Activated T-cell treated with anti-CD3 and anti-CD28 coated beads for 1 hour (primary cell): ENCODE results near the gene CD3E.
"Not testable (repeated sequence)": the region's sequence is repeated elsewhere in the genome, so short reads cannot be mapped to it uniquely, and the experiment has no call there.

ENCODE experiments used
- DNase-seq: peaks from one replicate; pipeline ENCODE4 v3.0.0-alpha.2; 2020; ENCODE audit warnings: low read depth

The CD3E gene

GRCh38 chr11:118291477-118292135 lies 12.9 kb upstream of the CD3E start:
- DNase-seq = no peak

GRCh38 chr11:118294053-118294452 lies 10.5 kb upstream of the CD3E start:
- no peak for DNase-seq

GRCh38 chr11:118295199-118295598 lies 9.3 kb upstream of the CD3E start:
- DNase-seq = no peak

GRCh38 chr11:118295815-118296454 lies 8.6 kb upstream of the CD3E start:
- DNase-seq = peak; percentile 43

- no peak for DNase-seq
These were observed 2.8 kb upstream of the CD3E start for GRCh38 chr11:118301600-118302195.

GRCh38 chr11:118304227-118304567 lies 333 bp upstream of the CD3E start:
- no peak for DNase-seq

- DNase-seq = peak; percentile 27
These were observed 1.2 kb downstream of the CD3E start for GRCh38 chr11:118305726-118306125.

GRCh38 chr11:118306556-118306955 lies 2.0 kb downstream of the CD3E start:
- DNase-seq = peak; percentile 32

- DNase-seq = not testable (repeated sequence)
These were observed 4.5 kb downstream of the CD3E start for GRCh38 chr11:118308995-118309528.

GRCh38 chr11:118310271-118310670 lies 5.7 kb downstream of the CD3E start:
- DNase-seq = no peak

GRCh38 chr11:118310781-118311485 lies 6.4 kb downstream of the CD3E start:
- DNase-seq = no peak

GRCh38 chr11:118311518-118311917 lies 7.0 kb downstream of the CD3E start:
- DNase-seq = no peak

GRCh38 chr11:118312328-118312727 lies 7.8 kb downstream of the CD3E start:
- DNase-seq = no peak

- no peak for DNase-seq
These were observed 8.7 kb downstream of the CD3E start for GRCh38 chr11:118313242-118313641.

GRCh38 chr11:118314988-118315411 lies 10.5 kb downstream of the CD3E start:
- no peak for DNase-seq

GRCh38 chr11:118318124-118318523 lies 13.6 kb downstream of the CD3E start:
- no peak for DNase-seq

GRCh38 chr11:118318581-118319336 lies 14.2 kb downstream of the CD3E start:
- DNase-seq = no peak

GRCh38 chr11:118319337-118319707 lies 14.8 kb downstream of the CD3E start:
- DNase-seq = no peak

GRCh38 chr11:118320515-118320914 lies 16.0 kb downstream of the CD3E start:
- no peak for DNase-seq

- DNase-seq = no peak
These were observed 17.0 kb downstream of the CD3E start for GRCh38 chr11:118321386-118322082.

- DNase-seq = no peak
These were observed 18.2 kb downstream of the CD3E start for GRCh38 chr11:118322721-118323120.
